NB4 (cell line): ENCODE measurements around the gene HLCS.

Source experiments
- MYC ChIP-seq: IDR thresholded peaks from 2 replicates; pipeline ENCODE4 v1.6.1; 2011; ENCODE audit warnings: low read depth, low read length
- POLR2A ChIP-seq: IDR thresholded peaks from 2 replicates; pipeline ENCODE4 v1.6.1; 2011; ENCODE audit warnings: mild to moderate bottlenecking; ENCODE audit not compliant: insufficient read length; ENCODE audit errors: extremely low read depth
- TF ChIP-seq, protein P1 (sequence below): IDR thresholded peaks from one replicate; pipeline ENCODE4 v1.5.1; 2012; ENCODE audit warnings: low read depth, low read length
- TF ChIP-seq, protein P2 (sequence below): IDR thresholded peaks from 2 replicates; pipeline ENCODE4 v1.6.1; 2011; ENCODE audit warnings: low read depth, low read length

DNA sequence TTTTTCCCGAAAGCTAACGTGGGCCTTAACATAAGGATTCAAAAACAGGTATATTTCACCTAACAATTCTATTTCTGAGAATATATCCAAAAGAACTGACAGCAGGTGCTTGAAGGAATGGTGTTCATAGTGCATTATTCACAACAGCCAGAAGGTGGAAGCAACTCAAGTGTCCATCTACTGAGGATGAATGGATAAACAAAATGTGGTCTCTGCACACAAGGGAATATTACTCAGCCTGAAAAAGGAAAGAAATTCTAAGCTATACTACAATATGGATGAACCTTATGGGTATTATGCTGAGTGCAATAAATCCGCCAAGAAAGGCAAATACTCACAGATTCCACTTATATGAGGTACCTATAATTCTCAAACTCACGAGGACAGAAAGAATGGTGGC lies 33.9 kb upstream of the HLCS start:
- TF ChIP-seq, protein P1, sequence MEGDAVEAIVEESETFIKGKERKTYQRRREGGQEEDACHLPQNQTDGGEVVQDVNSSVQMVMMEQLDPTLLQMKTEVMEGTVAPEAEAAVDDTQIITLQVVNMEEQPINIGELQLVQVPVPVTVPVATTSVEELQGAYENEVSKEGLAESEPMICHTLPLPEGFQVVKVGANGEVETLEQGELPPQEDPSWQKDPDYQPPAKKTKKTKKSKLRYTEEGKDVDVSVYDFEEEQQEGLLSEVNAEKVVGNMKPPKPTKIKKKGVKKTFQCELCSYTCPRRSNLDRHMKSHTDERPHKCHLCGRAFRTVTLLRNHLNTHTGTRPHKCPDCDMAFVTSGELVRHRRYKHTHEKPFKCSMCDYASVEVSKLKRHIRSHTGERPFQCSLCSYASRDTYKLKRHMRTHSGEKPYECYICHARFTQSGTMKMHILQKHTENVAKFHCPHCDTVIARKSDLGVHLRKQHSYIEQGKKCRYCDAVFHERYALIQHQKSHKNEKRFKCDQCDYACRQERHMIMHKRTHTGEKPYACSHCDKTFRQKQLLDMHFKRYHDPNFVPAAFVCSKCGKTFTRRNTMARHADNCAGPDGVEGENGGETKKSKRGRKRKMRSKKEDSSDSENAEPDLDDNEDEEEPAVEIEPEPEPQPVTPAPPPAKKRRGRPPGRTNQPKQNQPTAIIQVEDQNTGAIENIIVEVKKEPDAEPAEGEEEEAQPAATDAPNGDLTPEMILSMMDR: no peak
- no peak for TF ChIP-seq POLR2A
- TF ChIP-seq, protein P2, sequence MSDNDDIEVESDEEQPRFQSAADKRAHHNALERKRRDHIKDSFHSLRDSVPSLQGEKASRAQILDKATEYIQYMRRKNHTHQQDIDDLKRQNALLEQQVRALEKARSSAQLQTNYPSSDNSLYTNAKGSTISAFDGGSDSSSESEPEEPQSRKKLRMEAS: no peak
- TF ChIP-seq MYC: no peak
